T-helper 17 cell (primary cell): ENCODE data around the gene EFS. TPM values are rescaled to one million over a fixed set of nuclear protein-coding genes. Genes with fewer than 3 reads are reported as not detected.

Experiments
- ATAC-seq: fragments of 150-1000 bp; cut with Tn5 transposase; 2 replicates; pipeline ENCODE4 v1.10.0; 2021; ENCODE audit warnings: mild to moderate bottlenecking, moderate library complexity
- DNase-seq, 3 donors: peaks; one replicate each; pipeline versions ENCODE4 v3.0.0 to v3.0.0-alpha.2; 2020 to 2021
- H3K9me3 ChIP-seq: one replicate; pipeline ENCODE4 v1.7.0; 2013; ENCODE audit warnings: low read length, mild to moderate bottlenecking; ENCODE audit not compliant: control insufficient read depth, poor library complexity, severe bottlenecking
- H3K27ac Mint-ChIP-seq: one replicate; pipeline ENCODE4 v1.8.0; 2022; ENCODE audit warnings: mild to moderate bottlenecking, moderate library complexity, mixed read lengths
- H3K27me3 Mint-ChIP-seq: one replicate; pipeline ENCODE4 v1.8.0; 2022; ENCODE audit warnings: mixed read lengths
- H3K36me3 Mint-ChIP-seq: one replicate; pipeline ENCODE4 v1.8.0; 2022; ENCODE audit warnings: low read depth, mixed read lengths
- H3K4me1 Mint-ChIP-seq: one replicate; pipeline ENCODE4 v1.8.0; 2022; ENCODE audit warnings: mild to moderate bottlenecking, mixed read lengths
- H3K4me3 Mint-ChIP-seq: one replicate; pipeline ENCODE4 v1.8.0; 2022; ENCODE audit warnings: mild to moderate bottlenecking, moderate library complexity, mixed read lengths
- total RNA-seq, 4 donors: library from RNA in 2 of 4; stranded (reverse) in 2 of 4; gene quantifications; one replicate each; pipeline ENCODE4 v1.2.3 and lab custom pipeline; 2022 to 2026

The EFS gene
- total RNA-seq (not detected), total RNA-seq (lab: John Stamatoyannopoulos, UW) (0 reads per million in 2 donors)

GRCh38 chr14:23365036-23365731, at the start of gene EFS:
TSS of gene EFS (minus strand) at chr14:23365172. CDS start at chr14:23365025, 147 bp downstream.
- no peaks in the 10 kb centered on the region for H3K9me3 ChIP-seq
- ATAC-seq (no peak), DNase-seq (no peak)
- Mint-ChIP-seq H3K27me3 (peaks cover 64% of the 10 kb centered on the region), H3K27ac (no peak within 1 kb of the TSS), H3K36me3 (peaks cover 5% of the 10 kb centered on the region), H3K4me3 (peak within 1 kb of the TSS; percentile 76), H3K4me1 (peaks cover 13% of the 10 kb centered on the region)

GRCh38 chr14:23414254-23414653, 49.3 kb upstream of the EFS start:
- Mint-ChIP-seq H3K4me3 (no peak overlapping the region), H3K36me3 (peaks cover 4% of the 10 kb centered on the region), H3K27me3 (peaks cover 75% of the 10 kb centered on the region), H3K4me1 (peaks cover 10% of the 10 kb centered on the region), H3K27ac (peak overlapping the region; percentile 51)
- no peak for DNase-seq
- ATAC-seq = no peak
- no peaks in the 10 kb centered on the region for H3K9me3 ChIP-seq

- no peak overlapping the region for H3K27ac Mint-ChIP-seq
- no peak for ATAC-seq
- H3K4me1 Mint-ChIP-seq = peaks cover 10% of the 10 kb centered on the region
- peaks cover 75% of the 10 kb centered on the region for H3K27me3 Mint-ChIP-seq
- DNase-seq = no peak
- H3K4me3 Mint-ChIP-seq = no peak overlapping the region
- peaks cover 4% of the 10 kb centered on the region for H3K36me3 Mint-ChIP-seq
- H3K9me3 ChIP-seq = no peaks in the 10 kb centered on the region
Observed at GRCh38 chr14:23413681-23414080, 48.7 kb upstream of the EFS start.

- DNase-seq (no peak), ATAC-seq (no peak)
- H3K4me1 Mint-ChIP-seq = peaks cover 14% of the 10 kb centered on the region
- no peaks in the 10 kb centered on the region for H3K9me3 ChIP-seq
- peak overlapping the region; percentile 67 for H3K27ac Mint-ChIP-seq
- peaks cover 83% of the 10 kb centered on the region for H3K27me3 Mint-ChIP-seq
- H3K36me3 Mint-ChIP-seq = peaks cover 8% of the 10 kb centered on the region
- H3K4me3 Mint-ChIP-seq = no peak overlapping the region
Observed at GRCh38 chr14:23411563-23412525, 46.9 kb upstream of the EFS start.

GRCh38 chr14:23409966-23410635, 45.1 kb upstream of the EFS start:
- Mint-ChIP-seq H3K36me3 (peaks cover 8% of the 10 kb centered on the region), H3K27me3 (peaks cover 78% of the 10 kb centered on the region), H3K27ac (no peak overlapping the region), H3K4me3 (no peak overlapping the region), H3K4me1 (peaks cover 14% of the 10 kb centered on the region)
- ATAC-seq (no peak), DNase-seq (no peak)
- no peaks in the 10 kb centered on the region for H3K9me3 ChIP-seq

- Mint-ChIP-seq H3K4me1 (peaks cover 11% of the 10 kb centered on the region), H3K27ac (no peak overlapping the region), H3K4me3 (no peak overlapping the region), H3K36me3 (peaks cover 8% of the 10 kb centered on the region), H3K27me3 (peaks cover 77% of the 10 kb centered on the region)
- H3K9me3 ChIP-seq = no peaks in the 10 kb centered on the region
- DNase-seq (no peak), ATAC-seq (no peak)
Observed at GRCh38 chr14:23409475-23409874, 44.5 kb upstream of the EFS start.

- Mint-ChIP-seq H3K36me3 (peaks cover 8% of the 10 kb centered on the region), H3K27me3 (peaks cover 77% of the 10 kb centered on the region), H3K4me1 (peaks cover 11% of the 10 kb centered on the region), H3K27ac (no peak overlapping the region), H3K4me3 (no peak overlapping the region)
- DNase-seq (no peak), ATAC-seq (no peak)
- H3K9me3 ChIP-seq = no peaks in the 10 kb centered on the region
Observed at GRCh38 chr14:23408307-23408630, 43.3 kb upstream of the EFS start.

- DNase-seq = no peak
Observed at GRCh38 chr14:23407516-23408306, 42.7 kb upstream of the EFS start, which contains the start of gene MYH6. TSS of gene MYH6 (minus strand) at chr14:23408273. CDS start at chr14:23407223, 1,050 bp downstream.

GRCh38 chr14:23406725-23407355, 41.9 kb upstream of the EFS start:
- no peak overlapping the region for H3K4me3 Mint-ChIP-seq
- DNase-seq (no peak), ATAC-seq (no peak)
- no peak overlapping the region for H3K27ac Mint-ChIP-seq
- peaks cover 78% of the 10 kb centered on the region for H3K27me3 Mint-ChIP-seq
- peaks cover 11% of the 10 kb centered on the region for H3K4me1 Mint-ChIP-seq
- H3K36me3 Mint-ChIP-seq = peaks cover 11% of the 10 kb centered on the region
- H3K9me3 ChIP-seq = no peaks in the 10 kb centered on the region

More at GRCh38 chr14:23407516-23408306, 42.7 kb upstream of the EFS start, which contains the start of gene MYH6:
- H3K9me3 ChIP-seq = no peaks in the 10 kb centered on the region
- Mint-ChIP-seq H3K36me3 (peaks cover 11% of the 10 kb centered on the region), H3K27me3 (peaks cover 78% of the 10 kb centered on the region), H3K4me3 (no peak within 1 kb of the TSS), H3K27ac (no peak within 1 kb of the TSS), H3K4me1 (peaks cover 11% of the 10 kb centered on the region)
- no peak for ATAC-seq

GRCh38 chr14:23406244-23406643, 41.3 kb upstream of the EFS start:
- Mint-ChIP-seq H3K4me1 (peaks cover 11% of the 10 kb centered on the region), H3K27ac (no peak overlapping the region), H3K4me3 (no peak overlapping the region), H3K36me3 (peaks cover 11% of the 10 kb centered on the region), H3K27me3 (peaks cover 72% of the 10 kb centered on the region)
- H3K9me3 ChIP-seq = no peaks in the 10 kb centered on the region
- DNase-seq (no peak), ATAC-seq (no peak)

- Mint-ChIP-seq H3K4me1 (peaks cover 6% of the 10 kb centered on the region), H3K36me3 (peaks cover 8% of the 10 kb centered on the region), H3K27me3 (peaks cover 65% of the 10 kb centered on the region), H3K27ac (no peak overlapping the region), H3K4me3 (no peak overlapping the region)
- ATAC-seq (no peak), DNase-seq (no peak)
- no peaks in the 10 kb centered on the region for H3K9me3 ChIP-seq
Observed at GRCh38 chr14:23405516-23406025, 40.6 kb upstream of the EFS start.

GRCh38 chr14:23405096-23405495, 40.1 kb upstream of the EFS start:
- ATAC-seq = no peak
- Mint-ChIP-seq H3K4me3 (no peak overlapping the region), H3K27ac (no peak overlapping the region), H3K27me3 (peaks cover 61% of the 10 kb centered on the region), H3K36me3 (peaks cover 8% of the 10 kb centered on the region), H3K4me1 (peaks cover 5% of the 10 kb centered on the region)
- DNase-seq = no peak
- H3K9me3 ChIP-seq = no peaks in the 10 kb centered on the region
